Erythroblast (primary cell): ENCODE results near the gene SRSF11.

Experiments used
- GATA1 ChIP-seq: IDR thresholded peaks from 2 replicates; pipeline ENCODE4 v1.6.1; 2011; ENCODE audit warnings: low read depth, mild to moderate bottlenecking, control low read depth, low read length, moderate library complexity
- POLR2A ChIP-seq: IDR thresholded peaks from 2 replicates; pipeline ENCODE4 v1.6.1; 2011; ENCODE audit warnings: mild to moderate bottlenecking, low read length

DNA sequence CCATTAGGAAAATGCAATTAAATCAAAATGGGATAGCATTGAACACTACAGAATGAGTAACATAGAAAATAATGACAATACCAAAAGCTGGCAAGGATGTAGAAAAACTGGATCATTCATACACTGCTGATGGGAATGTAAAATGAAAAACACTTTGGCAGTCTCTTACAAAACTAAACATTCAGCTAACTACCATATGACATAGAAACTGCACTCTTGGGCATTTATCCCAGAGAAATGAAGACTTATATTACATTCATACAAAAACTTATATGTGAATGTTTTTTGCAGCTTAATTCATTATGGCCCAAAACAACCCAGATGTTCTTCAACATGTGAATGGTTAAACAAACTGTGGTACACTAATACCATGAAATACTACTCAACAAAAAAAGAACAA lies 67.0 kb downstream of the SRSF11 start:
- TF ChIP-seq POLR2A (no peak), GATA1 (no peak)
